ENCODE results near the gene GRK5. TPM values are rescaled to one million over a fixed set of nuclear protein-coding genes. Genes with fewer than 3 reads are reported as not detected.

The GRK5 gene
- total RNA-seq, 1 donor: 20.5 TPM

DNA sequence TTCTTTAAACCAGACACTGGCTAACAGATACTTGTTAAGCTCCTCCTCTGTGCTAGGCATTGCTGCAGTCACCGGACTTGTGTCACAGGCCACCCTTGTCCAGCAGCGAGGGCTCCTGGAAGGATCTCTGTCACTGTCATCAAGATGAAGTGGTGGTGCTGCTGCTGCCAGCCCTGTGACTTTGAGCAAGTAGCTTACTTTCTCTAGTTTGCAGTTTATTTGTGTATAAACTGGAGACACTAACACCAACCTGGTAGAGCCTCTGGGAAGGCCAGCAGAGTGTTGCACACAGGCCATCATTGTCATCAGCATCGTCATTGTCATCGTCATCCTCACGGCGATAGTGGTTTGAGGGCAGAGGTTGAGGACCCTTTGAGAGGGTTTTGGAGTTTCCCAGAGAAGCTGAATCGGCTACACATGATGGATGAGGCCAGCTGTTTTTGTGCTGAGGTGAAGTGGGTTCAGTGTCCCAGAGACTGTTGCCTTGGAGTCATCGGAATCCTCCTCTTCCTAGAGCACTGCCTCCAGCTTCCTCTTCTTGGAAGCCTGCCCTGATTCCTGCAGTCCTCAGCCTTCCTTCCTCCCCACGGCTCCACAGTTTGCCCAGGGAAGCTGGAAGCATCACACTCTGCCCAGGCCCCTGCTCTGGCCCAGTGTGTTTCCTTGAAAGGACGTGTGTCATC is 128.4 kb downstream of the GRK5 start:
- DNase-seq (ENCODE audit: low read depth): no peak
- TF ChIP-seq, protein P1, sequence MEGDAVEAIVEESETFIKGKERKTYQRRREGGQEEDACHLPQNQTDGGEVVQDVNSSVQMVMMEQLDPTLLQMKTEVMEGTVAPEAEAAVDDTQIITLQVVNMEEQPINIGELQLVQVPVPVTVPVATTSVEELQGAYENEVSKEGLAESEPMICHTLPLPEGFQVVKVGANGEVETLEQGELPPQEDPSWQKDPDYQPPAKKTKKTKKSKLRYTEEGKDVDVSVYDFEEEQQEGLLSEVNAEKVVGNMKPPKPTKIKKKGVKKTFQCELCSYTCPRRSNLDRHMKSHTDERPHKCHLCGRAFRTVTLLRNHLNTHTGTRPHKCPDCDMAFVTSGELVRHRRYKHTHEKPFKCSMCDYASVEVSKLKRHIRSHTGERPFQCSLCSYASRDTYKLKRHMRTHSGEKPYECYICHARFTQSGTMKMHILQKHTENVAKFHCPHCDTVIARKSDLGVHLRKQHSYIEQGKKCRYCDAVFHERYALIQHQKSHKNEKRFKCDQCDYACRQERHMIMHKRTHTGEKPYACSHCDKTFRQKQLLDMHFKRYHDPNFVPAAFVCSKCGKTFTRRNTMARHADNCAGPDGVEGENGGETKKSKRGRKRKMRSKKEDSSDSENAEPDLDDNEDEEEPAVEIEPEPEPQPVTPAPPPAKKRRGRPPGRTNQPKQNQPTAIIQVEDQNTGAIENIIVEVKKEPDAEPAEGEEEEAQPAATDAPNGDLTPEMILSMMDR (IDR thresholded peaks at IDR 0.05; ENCODE audit: insufficient read depth, low read length): no peak
- H3K4me3 ChIP-seq (ENCODE audit: low read depth, low read length): no peak overlapping the region

DNA sequence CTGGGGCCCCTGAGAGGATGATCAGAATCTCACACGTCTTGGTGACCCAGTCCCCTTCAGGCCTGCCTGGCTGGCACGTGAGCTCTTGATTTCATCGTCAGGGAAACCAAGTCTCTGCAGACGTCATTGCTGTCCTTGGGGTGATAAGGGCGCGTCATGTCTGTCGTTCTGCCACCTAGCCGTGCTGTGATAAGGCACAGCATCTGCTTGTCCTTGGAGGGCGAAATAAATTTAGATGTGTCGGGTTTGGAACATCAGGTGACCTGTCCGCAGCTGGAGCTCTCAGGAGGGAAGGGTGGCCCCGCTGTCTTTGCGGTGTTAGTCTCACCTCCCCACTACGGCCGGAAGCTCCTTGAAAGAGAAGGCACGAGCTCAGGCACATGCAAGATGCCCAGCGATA is 129.2 kb downstream of the GRK5 start:
- TF ChIP-seq, protein P1 (IDR thresholded peaks at IDR 0.05; ENCODE audit: insufficient read depth, low read length): no peak
- no peak for DNase-seq (ENCODE audit: low read depth)
- no peak overlapping the region for H3K4me3 ChIP-seq (ENCODE audit: low read depth, low read length)

DNA sequence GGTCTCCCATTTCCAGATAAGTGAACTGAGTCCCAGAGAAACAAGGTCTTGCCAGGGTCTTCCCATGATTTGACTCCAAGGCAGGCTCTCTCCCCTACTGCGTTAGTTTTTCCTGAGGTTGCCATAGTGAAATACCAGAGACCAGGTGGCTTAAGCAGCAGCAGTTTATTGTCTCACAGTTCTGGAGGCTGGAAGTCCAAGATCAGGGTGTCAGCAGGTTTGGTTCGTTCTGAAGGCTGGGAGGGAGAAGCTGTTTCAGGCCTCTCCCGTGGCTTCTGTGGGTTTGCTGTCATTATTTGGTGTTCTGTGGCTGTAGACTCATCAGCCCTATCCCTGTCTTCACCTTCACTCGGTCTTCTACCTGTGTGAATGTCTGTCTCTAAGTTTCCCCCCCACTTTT is 129.9 kb downstream of the GRK5 start:
- no peak for DNase-seq (ENCODE audit: low read depth)
- no peak overlapping the region for H3K4me3 ChIP-seq (ENCODE audit: low read depth, low read length)
- TF ChIP-seq, protein P1 (IDR thresholded peaks at IDR 0.05; ENCODE audit: insufficient read depth, low read length): no peak

DNA sequence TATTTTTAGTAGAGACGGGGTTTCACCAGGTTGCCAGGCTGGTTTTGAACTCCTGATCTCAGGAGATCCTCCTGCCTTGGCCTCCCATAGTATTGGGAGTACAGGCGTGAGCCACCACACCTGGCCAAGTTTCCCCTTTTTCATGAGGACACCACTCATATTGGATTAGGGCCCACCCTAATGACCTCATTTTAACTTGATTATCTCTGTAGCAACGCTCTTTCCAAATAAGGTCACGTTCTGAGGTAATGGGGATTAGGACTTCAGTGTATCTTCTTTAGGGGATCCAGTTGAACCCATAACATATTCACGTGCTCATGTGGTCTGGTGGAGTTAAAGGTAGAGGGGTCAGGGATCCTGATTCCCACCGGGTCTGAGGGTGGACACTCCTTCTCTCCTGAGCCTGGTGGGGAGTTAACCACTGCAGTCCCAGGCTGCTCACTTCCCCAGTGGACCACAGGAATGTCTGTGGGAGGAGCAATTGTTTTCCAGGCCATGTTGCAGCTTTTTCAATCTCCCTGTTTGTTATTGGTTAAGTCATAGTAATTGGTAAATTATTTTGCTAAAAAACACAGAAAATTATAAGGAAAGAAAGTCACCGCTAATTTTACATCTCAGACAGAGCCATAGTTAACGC is 130.5 kb downstream of the GRK5 start:
- TF ChIP-seq, protein P1 (IDR thresholded peaks at IDR 0.05; ENCODE audit: insufficient read depth, low read length): no peak
- no peak overlapping the region for H3K4me3 ChIP-seq (ENCODE audit: low read depth, low read length)
- peak; percentile 52 for DNase-seq (ENCODE audit: low read depth)

DNA sequence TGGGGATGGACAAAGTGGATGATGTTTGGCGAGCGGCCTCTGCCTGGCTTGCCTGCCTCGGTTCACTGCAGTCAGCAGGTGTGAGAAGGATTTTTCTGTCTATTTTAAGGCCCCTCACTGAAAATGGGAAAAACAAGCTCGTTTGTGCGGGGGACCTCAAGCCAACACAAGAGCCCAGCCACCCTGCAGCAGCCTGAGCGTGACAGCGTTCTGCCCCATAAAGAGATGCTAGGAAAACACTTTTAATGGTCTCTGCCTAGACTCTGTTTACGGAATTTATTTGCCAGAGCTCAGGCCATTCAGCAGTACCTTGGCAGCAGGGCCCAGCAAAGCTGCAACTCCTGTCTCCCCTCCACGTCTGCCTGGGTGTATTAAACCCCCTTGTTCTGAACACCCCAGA is 131.7 kb downstream of the GRK5 start:
- no peak for DNase-seq (ENCODE audit: low read depth)
- TF ChIP-seq, protein P1 (IDR thresholded peaks at IDR 0.05; ENCODE audit: insufficient read depth, low read length): no peak

DNA sequence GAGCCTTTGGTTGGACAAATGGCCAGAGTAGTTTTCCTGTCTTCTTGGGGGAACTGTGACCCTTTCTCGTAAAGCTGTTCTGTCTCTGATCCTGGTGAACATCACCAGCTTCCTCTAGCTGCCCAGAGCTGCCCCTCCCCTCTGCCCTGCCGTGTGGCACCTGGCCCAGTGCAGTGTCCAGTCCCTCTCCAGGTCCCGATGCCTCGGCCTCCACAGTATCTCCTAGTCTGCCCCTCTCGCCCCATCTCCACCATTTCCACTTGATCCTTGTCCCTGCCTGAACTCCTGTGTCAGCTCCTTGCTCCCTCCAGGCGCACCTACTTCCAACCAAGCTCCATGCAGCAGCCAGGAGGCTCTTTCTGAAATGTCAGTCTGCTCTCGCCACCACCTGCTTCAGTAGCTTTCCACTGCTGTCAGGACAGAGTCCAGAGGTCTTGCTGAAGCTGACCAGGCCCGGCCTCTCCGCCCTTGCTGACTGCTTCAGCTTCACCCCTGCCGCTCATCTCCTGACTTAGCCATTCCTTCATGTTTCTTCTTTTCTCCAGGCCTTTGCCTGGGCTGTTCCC is 133.6 kb downstream of the GRK5 start:
- no peak overlapping the region for H3K4me3 ChIP-seq (ENCODE audit: low read depth, low read length)
- TF ChIP-seq, protein P1 (IDR thresholded peaks at IDR 0.05; ENCODE audit: insufficient read depth, low read length): no peak
- DNase-seq (ENCODE audit: low read depth): no peak

More for the DNA sequence above, 131.7 kb downstream of the GRK5 start:
- H3K4me3 ChIP-seq (ENCODE audit: low read depth, low read length): no peak overlapping the region

Measured in fibroblast of the aortic adventitia (primary cell).